GM20000 (cell line): Measurements from ENCODE around the gene ZNF385D.

ENCODE experiments used
- DNase-seq: peaks from one replicate; pipeline ENCODE4 v3.0.0; 2012; ENCODE audit warnings: low spot score
- TF ChIP-seq, protein P1 (sequence below): IDR thresholded peaks from 2 replicates; pipeline ENCODE4 v1.5.1; 2012; ENCODE audit warnings: mild to moderate bottlenecking, control low read depth; ENCODE audit errors: extremely low read depth, missing control alignments

The ZNF385D gene

DNA sequence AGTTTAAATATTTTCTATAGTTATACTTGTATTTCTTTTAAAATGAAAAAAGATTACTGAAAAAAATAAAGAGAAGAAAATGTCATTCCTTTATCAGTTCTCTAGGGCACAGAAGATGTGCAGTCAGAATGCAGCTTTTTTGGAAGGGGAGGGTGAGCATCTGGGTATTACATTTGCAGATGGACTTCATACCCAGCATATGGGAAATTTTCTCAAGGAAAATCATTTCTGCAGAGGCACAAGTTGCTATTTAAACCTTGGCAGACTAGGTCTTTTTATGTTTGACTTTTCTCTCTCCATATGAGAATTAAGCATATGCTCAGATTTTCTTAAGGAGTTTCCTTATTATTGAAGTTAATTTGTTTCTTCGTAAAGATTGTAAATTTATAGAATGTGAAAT is 39.5 kb upstream of the ZNF385D start:
- DNase-seq, result no peak
- TF ChIP-seq, protein P1, sequence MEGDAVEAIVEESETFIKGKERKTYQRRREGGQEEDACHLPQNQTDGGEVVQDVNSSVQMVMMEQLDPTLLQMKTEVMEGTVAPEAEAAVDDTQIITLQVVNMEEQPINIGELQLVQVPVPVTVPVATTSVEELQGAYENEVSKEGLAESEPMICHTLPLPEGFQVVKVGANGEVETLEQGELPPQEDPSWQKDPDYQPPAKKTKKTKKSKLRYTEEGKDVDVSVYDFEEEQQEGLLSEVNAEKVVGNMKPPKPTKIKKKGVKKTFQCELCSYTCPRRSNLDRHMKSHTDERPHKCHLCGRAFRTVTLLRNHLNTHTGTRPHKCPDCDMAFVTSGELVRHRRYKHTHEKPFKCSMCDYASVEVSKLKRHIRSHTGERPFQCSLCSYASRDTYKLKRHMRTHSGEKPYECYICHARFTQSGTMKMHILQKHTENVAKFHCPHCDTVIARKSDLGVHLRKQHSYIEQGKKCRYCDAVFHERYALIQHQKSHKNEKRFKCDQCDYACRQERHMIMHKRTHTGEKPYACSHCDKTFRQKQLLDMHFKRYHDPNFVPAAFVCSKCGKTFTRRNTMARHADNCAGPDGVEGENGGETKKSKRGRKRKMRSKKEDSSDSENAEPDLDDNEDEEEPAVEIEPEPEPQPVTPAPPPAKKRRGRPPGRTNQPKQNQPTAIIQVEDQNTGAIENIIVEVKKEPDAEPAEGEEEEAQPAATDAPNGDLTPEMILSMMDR, result no peak

- DNase-seq, result no peak
- TF ChIP-seq, protein P1, result no peak
Measured at GRCh38 chr3:21789730-21790129, 38.7 kb upstream of the ZNF385D start.

GRCh38 chr3:21786438-21786797 is 35.4 kb upstream of the ZNF385D start:
- TF ChIP-seq, protein P1, result no peak
- no peak for DNase-seq

DNA sequence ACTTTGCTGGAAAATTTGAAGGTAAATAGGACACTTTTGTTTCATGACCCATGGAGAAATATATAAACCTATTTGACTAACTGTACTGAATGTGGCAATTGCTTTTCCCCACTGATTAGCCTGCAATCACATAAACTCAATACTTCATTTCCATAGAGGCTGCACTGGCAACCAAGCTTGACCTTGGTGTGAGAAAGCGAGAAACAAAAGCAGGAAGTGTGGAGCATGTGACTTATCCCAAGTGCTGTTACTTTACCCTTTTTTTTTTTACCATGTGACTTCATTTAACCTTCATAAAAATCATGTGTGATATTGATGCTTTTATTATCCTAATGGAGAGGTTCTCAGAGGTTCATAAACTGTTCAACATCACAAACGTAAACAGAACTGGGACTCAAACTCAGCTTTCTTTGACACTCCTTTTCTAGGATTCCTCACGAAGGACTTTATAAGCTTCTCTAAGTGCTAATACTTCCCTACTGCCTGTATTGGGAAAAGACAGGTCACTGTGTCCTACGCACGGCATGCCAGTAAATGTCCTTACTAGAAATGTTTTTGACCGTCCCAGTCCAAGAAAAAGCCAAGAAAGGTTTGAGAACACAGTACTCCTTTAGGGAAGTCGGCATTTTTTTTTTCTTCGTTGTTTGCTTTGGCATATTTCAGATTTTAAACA is 34.9 kb upstream of the ZNF385D start:
- DNase-seq, result no peak
- TF ChIP-seq, protein P1, result no peak

DNA sequence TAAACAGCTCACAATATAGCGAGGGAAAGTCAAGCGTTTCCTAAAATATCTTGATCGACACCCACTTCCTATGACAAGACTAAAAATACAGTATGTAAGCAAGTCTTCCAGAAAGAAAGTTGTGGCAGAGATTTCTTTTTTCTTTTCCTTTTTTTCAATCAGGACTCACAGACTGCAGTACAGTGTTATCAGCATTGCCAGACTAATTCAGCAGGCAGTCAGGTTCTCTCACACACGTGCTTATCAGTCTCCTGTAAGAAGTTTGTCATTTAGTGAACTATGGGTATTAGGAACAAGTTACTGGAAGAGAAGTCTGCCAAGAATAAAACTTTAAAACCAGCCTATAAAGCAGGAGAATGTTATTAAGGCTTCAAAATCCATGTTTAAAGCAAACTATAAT is 32.8 kb upstream of the ZNF385D start:
- TF ChIP-seq, protein P1, result no peak
- DNase-seq, result no peak

DNA sequence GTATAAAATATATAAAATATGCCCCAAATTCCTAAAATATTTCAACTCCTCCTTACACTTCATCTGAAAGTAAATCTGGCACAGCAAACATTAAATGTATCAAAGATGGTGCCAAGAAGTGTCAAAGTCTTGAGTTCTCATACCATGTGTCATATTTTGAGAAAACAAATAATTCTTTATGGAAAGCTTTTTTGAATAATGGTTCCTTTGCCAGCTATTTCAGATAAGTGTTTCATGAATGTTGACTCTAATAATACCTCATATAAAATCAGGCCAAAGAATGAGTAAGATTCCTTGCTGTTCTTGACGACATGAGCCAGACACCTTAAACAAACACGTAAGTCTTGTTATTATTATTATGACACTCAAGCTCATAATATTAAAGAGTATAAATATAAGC is 30.3 kb upstream of the ZNF385D start:
- no peak for DNase-seq
- TF ChIP-seq, protein P1, result no peak

DNA sequence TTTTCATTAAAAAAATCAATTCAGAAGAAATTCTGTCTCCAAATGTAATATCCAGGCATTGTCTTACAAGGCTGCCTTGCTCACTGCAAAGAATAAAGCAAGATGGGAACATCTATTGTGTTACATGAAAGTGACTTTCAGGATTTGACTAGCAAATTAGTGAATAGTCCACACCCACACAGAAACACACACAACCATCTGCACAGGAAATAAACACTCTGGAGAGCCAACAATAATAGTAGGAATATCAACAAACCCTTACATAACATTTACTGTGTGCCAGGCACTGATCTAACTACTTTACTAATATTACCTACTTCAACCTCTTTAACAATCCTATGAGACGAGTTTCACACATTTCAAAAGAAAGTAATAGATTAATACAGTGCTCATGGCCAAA is 28.9 kb upstream of the ZNF385D start:
- no peak for DNase-seq
- TF ChIP-seq, protein P1, result no peak
